Tibial artery (tissue), 4 donors: ENCODE data around the gene TSPAN4.
A peak's percentile ranks its signal among the peaks of the same experiment; 100 is the strongest.

Experiments used
- DNase-seq, 2 donors: peaks; one replicate each; pipeline ENCODE4 v3.0.0-alpha.2; 2019
- H3K27ac ChIP-seq, 2 donors: fragments of 200-600 bp; sonication (generic) in 1 of 2; 1 replicate in 1 of 2; 2 replicates in 1 of 2; pipeline ENCODE4 v1.5.1; 2018 to 2019; ENCODE audit warnings: mild to moderate bottlenecking in 1 of 2
- H3K27me3 ChIP-seq, 2 donors: fragments of 200-600 bp; sonication (generic) in 1 of 2; one replicate each; pipeline versions ENCODE4 v1.5.1 to v1.6.0; 2016 to 2019
- H3K36me3 ChIP-seq, 3 donors: fragments of 200-600 bp; sonication (generic) in 2 of 3; one replicate each; pipeline ENCODE4 v1.5.1; 2016 to 2019; ENCODE audit warnings: mild to moderate bottlenecking in 2 of 3
- H3K4me1 ChIP-seq, 4 donors: fragments of 200-600 bp; sonication (generic) in 2 of 4; 1 replicate in 3 of 4; 2 replicates in 1 of 4; pipeline ENCODE4 v1.5.1; 2016 to 2019
- H3K4me3 ChIP-seq, 2 donors: fragments of 200-600 bp; sonication (generic) in 1 of 2; 1 replicate in 1 of 2; 2 replicates in 1 of 2; pipeline ENCODE4 v1.5.1; 2018 to 2019; ENCODE audit warnings: mild to moderate bottlenecking in 2 of 2
- H3K9me3 ChIP-seq, 3 donors: fragments of 200-600 bp; sonication (generic) in 1 of 3; one replicate each; pipeline ENCODE4 v1.5.1; 2016 to 2019
- intact Hi-C: fragments of 100-400 bp; cut with DNase I; formaldehyde crosslinking; loops from one replicate; pipeline ENCODE4 v1.15.0; 2023; ENCODE audit warnings: low total_unique reads
- TF ChIP-seq, protein P1 (sequence below), 2 experiments: fragments of 200-600 bp in 1 of 2; fragments of 450-650 bp in 1 of 2; IDR thresholded peaks; one replicate each; pipeline ENCODE4 v1.5.1; 2017 to 2019; ENCODE audit warnings: antibody characterized with exemption in 2 of 2, mild to moderate bottlenecking in 1 of 2, moderate library complexity in 1 of 2

TSPAN4 gene

DNA sequence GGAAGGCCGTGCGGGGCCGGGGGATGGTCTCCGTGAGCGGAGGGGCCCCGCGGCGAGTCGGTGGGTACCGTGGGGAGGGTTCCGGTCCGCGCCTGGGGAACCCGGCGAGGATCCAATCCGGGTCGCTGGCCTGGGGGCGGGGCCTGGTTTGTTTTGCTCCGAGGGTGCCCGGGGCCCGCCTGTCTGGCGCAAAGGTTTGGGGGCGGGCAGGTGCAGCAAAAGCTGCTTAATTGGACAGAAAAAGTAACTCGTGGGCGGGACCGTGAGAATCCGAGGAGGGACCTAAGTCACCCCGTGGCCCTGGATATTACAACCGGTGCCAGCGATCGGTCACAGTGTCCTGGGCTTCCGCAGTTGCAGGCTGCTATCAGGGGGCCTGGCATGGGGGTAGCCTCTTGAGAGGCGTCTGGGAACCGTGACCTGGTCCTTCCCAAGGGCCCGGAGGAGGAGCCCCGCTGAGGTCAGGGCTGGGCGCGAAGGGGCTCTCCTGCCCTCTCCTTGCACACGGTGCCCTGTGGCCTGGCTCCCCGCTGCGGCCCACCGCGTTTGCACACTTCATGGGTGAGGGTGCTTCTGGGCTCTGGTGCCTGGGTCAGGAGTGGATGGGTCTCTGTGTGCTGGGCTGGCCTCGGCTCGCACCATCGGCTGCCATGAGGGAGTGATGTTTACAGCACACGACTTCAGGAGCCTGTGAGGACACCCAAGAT is 22.6 kb upstream of the TSPAN4 start:
- DNase-seq: peak; percentile 93 to 97
- TF ChIP-seq, protein P1, sequence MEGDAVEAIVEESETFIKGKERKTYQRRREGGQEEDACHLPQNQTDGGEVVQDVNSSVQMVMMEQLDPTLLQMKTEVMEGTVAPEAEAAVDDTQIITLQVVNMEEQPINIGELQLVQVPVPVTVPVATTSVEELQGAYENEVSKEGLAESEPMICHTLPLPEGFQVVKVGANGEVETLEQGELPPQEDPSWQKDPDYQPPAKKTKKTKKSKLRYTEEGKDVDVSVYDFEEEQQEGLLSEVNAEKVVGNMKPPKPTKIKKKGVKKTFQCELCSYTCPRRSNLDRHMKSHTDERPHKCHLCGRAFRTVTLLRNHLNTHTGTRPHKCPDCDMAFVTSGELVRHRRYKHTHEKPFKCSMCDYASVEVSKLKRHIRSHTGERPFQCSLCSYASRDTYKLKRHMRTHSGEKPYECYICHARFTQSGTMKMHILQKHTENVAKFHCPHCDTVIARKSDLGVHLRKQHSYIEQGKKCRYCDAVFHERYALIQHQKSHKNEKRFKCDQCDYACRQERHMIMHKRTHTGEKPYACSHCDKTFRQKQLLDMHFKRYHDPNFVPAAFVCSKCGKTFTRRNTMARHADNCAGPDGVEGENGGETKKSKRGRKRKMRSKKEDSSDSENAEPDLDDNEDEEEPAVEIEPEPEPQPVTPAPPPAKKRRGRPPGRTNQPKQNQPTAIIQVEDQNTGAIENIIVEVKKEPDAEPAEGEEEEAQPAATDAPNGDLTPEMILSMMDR (IDR thresholded peaks at IDR 0.05): no peak
- Histone ChIP-seq H3K4me1 (peaks cover 5 to 55% (median 28%) of the 10 kb centered on the region in 4 donors), H3K27ac (peak overlapping the region; percentile 97 to 100), H3K9me3 (no peaks in the 10 kb centered on the region), H3K36me3 (peaks cover 35 to 40% (median 38%) of the 10 kb centered on the region in 3 donors), H3K4me3 (peak overlapping the region; percentile 88 to 97), H3K27me3 (peaks cover 0 to 12% of the 10 kb centered on the region in 2 donors)
- intact Hi-C loops: no loop called here

DNA sequence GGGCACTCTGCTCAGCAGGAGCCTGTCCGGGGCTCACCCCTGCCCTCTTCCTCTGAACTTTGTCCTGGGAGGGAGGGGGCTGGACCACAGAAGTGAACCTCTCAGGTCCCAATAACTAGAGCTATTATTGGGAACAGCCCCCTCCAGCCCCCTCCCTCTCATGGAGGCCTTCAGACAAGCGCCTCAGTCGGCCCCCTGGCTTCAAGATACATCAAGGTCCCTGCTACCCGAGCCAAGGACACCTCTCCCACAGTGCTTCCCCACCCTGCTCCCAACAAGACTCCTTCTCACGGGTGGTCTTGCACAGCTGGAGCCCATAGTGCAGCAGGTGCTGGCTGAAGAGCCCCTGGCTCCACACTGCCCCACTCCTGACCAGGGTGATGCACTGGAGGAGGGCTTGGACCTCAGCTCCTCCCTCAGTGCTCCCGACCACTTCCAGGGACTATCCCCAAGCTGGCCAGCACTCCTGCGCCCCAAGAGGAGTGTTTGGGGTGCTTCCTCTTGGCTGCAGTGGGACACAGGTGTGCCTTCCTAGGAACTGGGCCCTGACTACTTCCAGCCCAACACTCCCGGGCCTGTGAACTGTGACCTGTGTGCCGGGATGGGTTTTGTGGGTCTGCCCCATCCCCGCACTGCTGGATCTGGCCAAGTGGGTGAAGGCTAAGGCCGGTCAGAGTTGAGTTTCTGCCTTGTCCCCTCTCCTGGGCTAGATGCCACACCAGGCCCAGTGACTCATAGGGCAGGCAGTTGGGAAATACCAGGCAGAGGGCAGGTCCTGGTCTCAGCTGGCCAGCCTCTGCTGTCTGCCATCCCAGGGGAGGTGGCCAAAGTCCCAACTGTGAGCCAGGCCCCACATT is 21.8 kb upstream of the TSPAN4 start:
- peak overlapping the region; percentile 88 to 97 for H3K4me3 ChIP-seq
- DNase-seq: peak; percentile 91 to 97
- H3K27me3 ChIP-seq: peaks cover 0 to 19% of the 10 kb centered on the region in 2 donors
- TF ChIP-seq, protein P1 (IDR thresholded peaks at IDR 0.05): no peak
- peaks cover 43 to 46% (median 46%) of the 10 kb centered on the region in 3 donors for H3K36me3 ChIP-seq
- H3K9me3 ChIP-seq: no peaks in the 10 kb centered on the region
- peaks cover 5 to 63% (median 28%) of the 10 kb centered on the region in 4 donors for H3K4me1 ChIP-seq
- intact Hi-C loops: no loop called here
- H3K27ac ChIP-seq: peak overlapping the region; percentile 97 to 100

DNA sequence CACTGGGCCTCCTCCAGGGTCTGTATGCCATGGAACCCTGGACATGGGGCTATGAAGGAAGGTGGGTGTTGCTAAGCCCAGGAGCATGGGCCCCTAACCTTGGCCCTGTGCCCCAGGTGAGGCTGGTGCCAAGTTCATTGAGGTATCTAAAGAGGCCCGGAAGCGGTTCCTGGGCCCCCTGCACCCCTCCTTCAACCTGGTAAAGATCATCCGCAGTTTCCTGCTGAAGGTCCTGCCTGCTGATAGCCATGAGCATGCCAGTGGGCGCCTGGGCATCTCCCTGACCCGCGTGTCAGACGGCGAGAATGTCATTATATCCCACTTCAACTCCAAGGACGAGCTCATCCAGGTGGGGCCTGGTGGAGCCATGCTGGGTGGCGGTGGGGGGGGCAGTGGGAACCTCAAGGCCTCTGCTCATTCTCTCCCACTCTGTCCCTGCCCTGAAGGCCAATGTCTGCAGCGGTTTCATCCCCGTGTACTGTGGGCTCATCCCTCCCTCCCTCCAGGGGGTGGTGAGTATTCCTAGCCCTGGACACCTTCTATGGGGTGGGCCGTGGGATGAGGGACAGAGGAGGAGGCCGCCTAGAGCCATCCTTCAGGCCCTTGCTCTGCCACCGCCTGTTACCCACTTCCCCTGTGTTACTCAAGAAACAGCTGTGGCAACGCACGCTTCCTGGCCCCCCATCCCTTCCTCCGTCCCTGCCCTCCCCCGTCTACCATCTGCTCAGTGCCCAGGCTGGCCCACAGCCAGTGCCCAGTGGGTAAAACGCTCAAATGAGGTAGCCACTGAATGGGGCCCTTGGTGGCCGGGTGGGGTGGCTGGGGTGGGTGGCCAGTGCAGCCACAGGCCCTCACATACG is 20.9 kb upstream of the TSPAN4 start:
- intact Hi-C loops: no loop called here
- peaks cover 5 to 69% (median 33%) of the 10 kb centered on the region in 4 donors for H3K4me1 ChIP-seq
- H3K4me3 ChIP-seq: peak overlapping the region; percentile 88 to 97
- H3K27me3 ChIP-seq: peaks cover 0 to 27% of the 10 kb centered on the region in 2 donors
- H3K36me3 ChIP-seq: peaks cover 44 to 47% (median 46%) of the 10 kb centered on the region in 3 donors
- peak in 1 of 2 donors; percentile 65 for DNase-seq
- TF ChIP-seq, protein P1 (IDR thresholded peaks at IDR 0.05): no peak
- peak overlapping the region; percentile 97 to 100 for H3K27ac ChIP-seq
- no peaks in the 10 kb centered on the region for H3K9me3 ChIP-seq

DNA sequence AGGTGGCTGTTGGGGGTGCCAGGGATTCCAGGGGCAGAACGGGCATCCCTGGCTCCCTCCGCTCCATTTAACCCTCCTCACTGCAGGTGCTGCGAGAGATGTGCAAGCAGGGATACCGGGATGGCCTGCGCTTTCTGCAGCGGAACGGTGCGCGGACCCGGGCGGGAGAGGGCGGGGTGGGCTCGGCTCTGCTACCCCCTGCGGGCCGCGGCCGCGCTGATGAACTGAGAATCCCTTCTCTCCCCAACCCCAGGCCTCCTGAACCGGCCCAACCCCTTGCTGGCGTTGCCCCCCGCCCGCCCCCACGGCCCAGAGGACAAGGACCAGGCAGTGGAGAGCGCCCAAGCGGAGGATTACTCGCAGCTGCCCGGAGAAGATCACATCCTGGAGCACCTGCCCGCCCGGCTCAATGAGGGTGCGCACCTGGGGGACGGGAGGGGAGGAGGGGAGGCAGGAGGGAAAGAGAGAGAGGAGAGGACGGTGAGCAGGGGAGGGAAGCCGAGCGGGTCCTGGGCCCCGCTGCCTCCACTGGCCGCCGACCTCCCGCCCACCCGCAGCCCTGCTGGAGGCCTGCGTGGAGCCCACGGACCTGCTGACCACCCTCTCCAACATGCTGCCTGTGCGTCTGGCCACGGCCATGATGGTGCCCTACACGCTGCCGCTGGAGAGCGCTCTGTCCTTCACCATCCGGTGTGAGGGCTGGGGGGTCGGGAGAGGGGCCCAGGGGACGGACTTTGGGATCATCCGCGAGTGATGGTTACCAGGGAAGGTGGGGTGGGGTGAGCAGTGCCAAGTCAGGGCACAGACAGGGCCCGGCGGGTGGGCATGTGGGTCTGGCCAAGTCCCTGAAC is 19.0 kb upstream of the TSPAN4 start:
- no peak overlapping the region for H3K4me3 ChIP-seq
- H3K9me3 ChIP-seq: no peaks in the 10 kb centered on the region
- peaks cover 0 to 47% of the 10 kb centered on the region in 2 donors for H3K27me3 ChIP-seq
- no peak for DNase-seq
- H3K36me3 ChIP-seq: peaks cover 44 to 47% (median 46%) of the 10 kb centered on the region in 3 donors
- TF ChIP-seq, protein P1 (IDR thresholded peaks at IDR 0.05): no peak
- intact Hi-C loops: no loop called here
- no peak overlapping the region for H3K27ac ChIP-seq
- peaks cover 5 to 82% (median 44%) of the 10 kb centered on the region in 4 donors for H3K4me1 ChIP-seq
